Activated CD8-positive, alpha-beta T cell treated with anti-CD3 and anti-CD28 coated beads for 36 hours (primary cell): ENCODE measurements around the gene DOCK4. TPM values are rescaled to one million over a fixed set of nuclear protein-coding genes. Genes with fewer than 3 reads are reported as not detected.
"Not testable (repeated sequence)": the region's sequence is repeated elsewhere in the genome, so short reads cannot be mapped to it uniquely, and the experiment has no call there.

ENCODE experiments used
- ATAC-seq: fragments of 200-7000 bp; cut with Tn5 transposase; one replicate; pipeline ENCODE4 v1.10.0; 2021; ENCODE audit warnings: mild to moderate bottlenecking, moderate library complexity
- CTCF ChIA-PET: fragments of 350-600 bp; sonication (Branson Sonifier 250); formaldehyde crosslinking; loops from one replicate; lab custom pipeline; 2021; ENCODE audit warnings: antibody characterized with exemption; lab: Charles Lee
- POLR2A ChIA-PET: fragments of 350-600 bp; sonication (Branson Sonifier 250); formaldehyde crosslinking; loops from one replicate; lab custom pipeline; 2021; ENCODE audit warnings: antibody characterized with exemption; lab: Charles Lee
- DNase-seq: peaks from one replicate; pipeline ENCODE4 v3.0.0-alpha.2; 2020
- H3K27ac Mint-ChIP-seq: one replicate; pipeline ENCODE4 v1.8.0; 2021; ENCODE audit warnings: mild to moderate bottlenecking, mixed read lengths
- H3K27me3 Mint-ChIP-seq: one replicate; pipeline ENCODE4 v1.8.0; 2021; ENCODE audit warnings: mixed read lengths
- H3K36me3 Mint-ChIP-seq: one replicate; pipeline ENCODE4 v1.8.0; 2021; ENCODE audit warnings: low read depth, mixed read lengths
- H3K4me1 Mint-ChIP-seq: one replicate; pipeline ENCODE4 v1.8.0; 2021; ENCODE audit warnings: low read depth, mixed read lengths
- H3K4me3 Mint-ChIP-seq: one replicate; pipeline ENCODE4 v1.8.0; 2021; ENCODE audit warnings: mild to moderate bottlenecking, moderate library complexity, mixed read lengths
- H3K9me3 Mint-ChIP-seq: one replicate; pipeline ENCODE4 v1.8.0; 2021; ENCODE audit warnings: mixed read lengths
- CTCF ChIP-seq: fragments of 200-600 bp; IDR thresholded peaks from one replicate; pipeline ENCODE4 v1.8.0; 2022; ENCODE audit warnings: antibody characterized with exemption, mild to moderate bottlenecking
- intact Hi-C: fragments of 100-400 bp; cut with micrococcal nuclease; formaldehyde crosslinking; loops from one replicate; pipeline ENCODE4 v1.10.0; 2022
- total RNA-seq, 2 experiments: library from RNA; stranded (reverse); gene quantifications; one replicate each; pipeline ENCODE4 v1.2.3, GENCODE V29; 2021

Gene DOCK4
- total RNA-seq, 2 experiments from 2014 or later = 0.31 to 0.32 TPM

GRCh38 chr7:112130729-112131410, 75.3 kb downstream of the DOCK4 start:
- no peak overlapping the region for H3K27ac Mint-ChIP-seq
- no peak overlapping the region for H3K4me3 Mint-ChIP-seq
- intact Hi-C loops = no loop called here
- H3K36me3 Mint-ChIP-seq = no peaks in the 10 kb centered on the region
- POLR2A ChIA-PET = no interaction called here
- H3K9me3 Mint-ChIP-seq = no peaks in the 10 kb centered on the region
- no peaks in the 10 kb centered on the region for H3K4me1 Mint-ChIP-seq
- TF ChIP-seq CTCF = no peak
- DNase-seq = no peak
- CTCF ChIA-PET = no interaction called here
- no peak for ATAC-seq
- H3K27me3 Mint-ChIP-seq = peaks cover 3% of the 10 kb centered on the region

GRCh38 chr7:112129655-112130323, 76.4 kb downstream of the DOCK4 start:
- intact Hi-C loops = no loop called here
- Mint-ChIP-seq H3K36me3 (no peaks in the 10 kb centered on the region), H3K9me3 (no peaks in the 10 kb centered on the region), H3K4me3 (no peak overlapping the region), H3K4me1 (no peaks in the 10 kb centered on the region), H3K27ac (no peak overlapping the region), H3K27me3 (peaks cover 3% of the 10 kb centered on the region)
- TF ChIP-seq CTCF = no peak
- ATAC-seq (no peak), DNase-seq (no peak)
- ChIA-PET CTCF (no interaction called here), POLR2A (no interaction called here)

- H3K27me3 Mint-ChIP-seq, H3K27ac Mint-ChIP-seq, POLR2A ChIA-PET: not testable (repeated sequence)
These were observed 77.5 kb downstream of the DOCK4 start for GRCh38 chr7:112128461-112129425.

GRCh38 chr7:112128041-112128440, 78.2 kb downstream of the DOCK4 start:
- CTCF ChIA-PET, ATAC-seq, H3K9me3 Mint-ChIP-seq, H3K27me3 Mint-ChIP-seq, intact Hi-C loops, H3K27ac Mint-ChIP-seq, POLR2A ChIA-PET, H3K4me1 Mint-ChIP-seq, H3K36me3 Mint-ChIP-seq, DNase-seq, H3K4me3 Mint-ChIP-seq: not testable (repeated sequence)

More at GRCh38 chr7:112128461-112129425, 77.5 kb downstream of the DOCK4 start:
- H3K36me3 Mint-ChIP-seq, DNase-seq, H3K4me3 Mint-ChIP-seq, intact Hi-C loops, CTCF ChIA-PET, ATAC-seq, H3K4me1 Mint-ChIP-seq, H3K9me3 Mint-ChIP-seq: not testable (repeated sequence)

- intact Hi-C loops = no loop called here
- DNase-seq (no peak), ATAC-seq (no peak)
- Mint-ChIP-seq H3K9me3 (no peaks in the 10 kb centered on the region), H3K4me3 (no peak overlapping the region), H3K36me3 (no peaks in the 10 kb centered on the region), H3K27me3 (peaks cover under 1% of the 10 kb centered on the region), H3K27ac (no peak overlapping the region), H3K4me1 (no peaks in the 10 kb centered on the region)
- ChIA-PET CTCF (no interaction called here), POLR2A (no interaction called here)
- TF ChIP-seq CTCF = no peak
These were observed 80.9 kb downstream of the DOCK4 start for GRCh38 chr7:112125250-112125649.
